ENCODE measurements around the gene MPRIP.

The MPRIP gene

GRCh38 chr17:17186051-17186450 is 143.8 kb downstream of the MPRIP start:
- in situ Hi-C loops (cut with MboI; ENCODE audit: low pct_unique_long_range_greater_than_20kb, low sequenced_read_pairs, unreplicated experiment): no loop called here
- peak; percentile 76 for DNase-seq (ENCODE audit: low spot score)
- TF ChIP-seq, protein P1, sequence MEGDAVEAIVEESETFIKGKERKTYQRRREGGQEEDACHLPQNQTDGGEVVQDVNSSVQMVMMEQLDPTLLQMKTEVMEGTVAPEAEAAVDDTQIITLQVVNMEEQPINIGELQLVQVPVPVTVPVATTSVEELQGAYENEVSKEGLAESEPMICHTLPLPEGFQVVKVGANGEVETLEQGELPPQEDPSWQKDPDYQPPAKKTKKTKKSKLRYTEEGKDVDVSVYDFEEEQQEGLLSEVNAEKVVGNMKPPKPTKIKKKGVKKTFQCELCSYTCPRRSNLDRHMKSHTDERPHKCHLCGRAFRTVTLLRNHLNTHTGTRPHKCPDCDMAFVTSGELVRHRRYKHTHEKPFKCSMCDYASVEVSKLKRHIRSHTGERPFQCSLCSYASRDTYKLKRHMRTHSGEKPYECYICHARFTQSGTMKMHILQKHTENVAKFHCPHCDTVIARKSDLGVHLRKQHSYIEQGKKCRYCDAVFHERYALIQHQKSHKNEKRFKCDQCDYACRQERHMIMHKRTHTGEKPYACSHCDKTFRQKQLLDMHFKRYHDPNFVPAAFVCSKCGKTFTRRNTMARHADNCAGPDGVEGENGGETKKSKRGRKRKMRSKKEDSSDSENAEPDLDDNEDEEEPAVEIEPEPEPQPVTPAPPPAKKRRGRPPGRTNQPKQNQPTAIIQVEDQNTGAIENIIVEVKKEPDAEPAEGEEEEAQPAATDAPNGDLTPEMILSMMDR (IDR thresholded peaks at IDR 0.05; ENCODE audit: extremely low read depth, insufficient read depth, missing control alignments): no peak

- TF ChIP-seq, protein P1 (IDR thresholded peaks at IDR 0.05; ENCODE audit: extremely low read depth, insufficient read depth, missing control alignments): no peak
- DNase-seq (ENCODE audit: low spot score): no peak
- in situ Hi-C loops (cut with MboI; ENCODE audit: low pct_unique_long_range_greater_than_20kb, low sequenced_read_pairs, unreplicated experiment): no loop called here
Measured at GRCh38 chr17:17186551-17187505, 144.6 kb downstream of the MPRIP start.

DNA sequence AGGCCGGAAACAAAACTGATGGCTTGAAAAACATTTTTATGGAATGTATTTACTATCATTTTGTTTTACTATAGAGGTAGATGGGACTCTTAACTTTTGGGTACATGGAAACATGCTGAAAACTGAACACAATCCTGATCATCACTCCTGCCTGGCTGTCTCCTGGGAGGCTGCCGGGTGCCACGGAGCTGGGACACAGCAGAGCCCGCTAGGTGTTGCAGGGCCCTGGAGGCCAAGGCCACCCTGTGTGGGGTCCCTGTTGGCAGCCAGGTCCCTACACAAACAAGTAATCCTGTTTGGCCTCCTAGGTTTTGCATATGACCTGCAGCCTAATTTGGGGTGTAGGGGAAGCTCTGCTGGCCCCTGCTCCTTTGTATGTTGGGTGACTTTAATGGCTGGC is 146.3 kb downstream of the MPRIP start:
- TF ChIP-seq, protein P1 (IDR thresholded peaks at IDR 0.05; ENCODE audit: extremely low read depth, insufficient read depth, missing control alignments): no peak
- DNase-seq (ENCODE audit: low spot score): no peak
- in situ Hi-C loops (cut with MboI; ENCODE audit: low pct_unique_long_range_greater_than_20kb, low sequenced_read_pairs, unreplicated experiment): no loop called here

GRCh38 chr17:17189559-17189958 is 147.3 kb downstream of the MPRIP start:
- no peak for DNase-seq (ENCODE audit: low spot score)
- TF ChIP-seq, protein P1 (IDR thresholded peaks at IDR 0.05; ENCODE audit: extremely low read depth, insufficient read depth, missing control alignments): no peak
- in situ Hi-C loops (cut with MboI; ENCODE audit: low pct_unique_long_range_greater_than_20kb, low sequenced_read_pairs, unreplicated experiment): no loop called here

DNA sequence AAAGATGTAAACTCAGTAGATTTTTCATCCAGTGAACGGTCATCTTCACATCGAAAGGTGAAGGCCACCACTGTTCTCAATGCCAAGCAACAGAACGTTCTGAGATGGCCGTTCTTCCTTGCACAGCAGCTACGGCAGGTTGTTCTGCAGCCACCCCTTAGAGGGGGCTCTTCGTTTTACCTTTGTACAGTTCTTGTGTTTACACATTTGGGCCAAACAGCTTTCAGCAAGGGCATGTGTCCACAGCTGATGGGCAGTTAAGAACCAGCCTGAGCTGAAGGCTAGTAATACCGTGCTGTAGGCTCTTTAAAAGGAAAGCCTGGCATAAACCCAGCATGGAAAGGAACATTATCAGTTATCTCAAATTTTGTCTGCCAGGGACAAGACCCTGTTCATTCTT is 147.9 kb downstream of the MPRIP start:
- DNase-seq (ENCODE audit: low spot score): no peak
- TF ChIP-seq, protein P1 (IDR thresholded peaks at IDR 0.05; ENCODE audit: extremely low read depth, insufficient read depth, missing control alignments): no peak
- in situ Hi-C loops (cut with MboI; ENCODE audit: low pct_unique_long_range_greater_than_20kb, low sequenced_read_pairs, unreplicated experiment): no loop called here

DNA sequence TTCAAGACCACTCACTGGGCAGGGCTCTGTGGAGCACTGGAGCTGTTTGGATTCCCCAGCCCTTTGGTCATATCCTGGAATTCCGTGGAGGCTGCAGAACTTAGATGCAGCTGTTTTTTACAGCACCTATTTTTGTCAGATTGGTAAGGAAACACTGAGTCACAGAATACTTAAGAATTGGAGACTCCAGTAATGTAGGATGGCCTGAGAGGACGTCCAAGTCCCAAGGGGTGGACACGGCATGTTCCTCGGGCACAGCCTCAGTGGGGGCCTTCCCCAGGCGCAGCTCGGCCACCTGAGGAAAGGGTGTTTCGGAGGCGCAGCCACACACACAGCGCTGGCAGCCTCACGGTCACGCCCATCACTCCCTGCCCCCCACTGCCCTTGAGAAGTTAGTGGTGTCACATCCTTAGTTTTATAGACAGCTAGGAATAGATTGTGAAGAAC is 149.1 kb downstream of the MPRIP start:
- no peak for DNase-seq (ENCODE audit: low spot score)
- TF ChIP-seq, protein P1 (IDR thresholded peaks at IDR 0.05; ENCODE audit: extremely low read depth, insufficient read depth, missing control alignments): no peak
- in situ Hi-C loops (cut with MboI; ENCODE audit: low pct_unique_long_range_greater_than_20kb, low sequenced_read_pairs, unreplicated experiment): no loop called here
